Measurements from ENCODE around the gene UBE2R2. TPM values are rescaled to one million over a fixed set of nuclear protein-coding genes. Genes with fewer than 3 reads are reported as not detected.

The UBE2R2 gene
- total and polyA plus RNA-seq, 2 of the 8 experiments (the other 6 are each of a cell fraction or from before 2014, with no cell fraction given): 19.4 to 42.1 TPM

DNA sequence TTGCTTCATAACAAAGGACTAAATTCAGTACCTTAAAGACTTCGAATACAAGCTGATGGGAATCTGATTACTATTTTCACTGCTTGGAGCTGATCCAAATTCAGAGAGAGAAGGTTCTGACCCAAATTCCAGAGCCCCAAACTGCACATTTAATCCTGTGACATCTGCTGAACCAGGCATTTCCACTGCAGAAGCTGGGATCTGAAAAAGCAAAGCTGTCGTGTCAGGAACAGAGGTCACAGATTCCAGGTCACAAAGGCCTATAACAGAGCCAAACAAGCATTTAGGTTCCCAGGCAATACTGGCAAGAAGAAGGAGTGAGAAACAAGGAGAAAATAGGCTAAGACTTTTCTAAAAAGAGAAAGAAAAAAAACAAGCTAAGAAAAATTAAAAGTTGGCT lies 126.4 kb downstream of the UBE2R2 start:
- WGBS, 2 experiments (ENCODE audit: extremely low coverage in 1 of 2, insufficient coverage in 1 of 2, insufficient read length in 1 of 2, insufficient replicate concordance in 2 of 2, low coverage in 1 of 2, low lambda C conversion rate in 2 of 2, missing lambda C conversion rate in 1 of 2): 96% methylated on average over 2 of the region's 2 CpGs; no CpG with 5 or more reads in 1 of the 2 experiments
- H3K79me1 ChIP-seq (ENCODE audit: low read depth, low read length): no peaks in the 10 kb centered on the region; the same call in 1 of the 2 replicates
- H3K4me2 ChIP-seq (ENCODE audit: insufficient read depth in 1 of 2, low read depth in 2 of 2, low read length in 2 of 2): no peak overlapping the region
- H3K14ac ChIP-seq (ENCODE audit: insufficient read length): no peak overlapping the region
- no peak overlapping the region for H2BK12ac ChIP-seq (ENCODE audit: low read depth, low read length)
- H3K4me1 ChIP-seq (replicated peaks in 1 of 4; ENCODE audit: control insufficient read depth in 3 of 4, insufficient read depth in 4 of 4, low read length in 3 of 4): no peaks in the 10 kb centered on the region
- H3K23me2 ChIP-seq (ENCODE audit: low read depth, low read length): no peaks in the 10 kb centered on the region
- H3K27ac ChIP-seq (ENCODE audit: low read depth, low read length): no peak overlapping the region
- no peak overlapping the region for H4K5ac ChIP-seq (ENCODE audit: insufficient read length, low read depth, low read length)
- no peak overlapping the region for H3K56ac ChIP-seq (replicated peaks; ENCODE audit: insufficient read length, low read depth, low read length)
- ChIA-PET CTCF (ENCODE audit: partially characterized antibody) (interaction anchor here (0.6 kb wide), 1 partner anchor 60 kb away, joined by 3 read pairs; no protein-coding TSS in a partner anchor), POLR2A (ENCODE audit: partially characterized antibody) (interaction anchor here (1.4 to 1.8 kb wide), 2 partner anchors 106 to 131 kb away, joined by 3 to 8 read pairs; partner anchors contain the start of gene UBAP2)
- no peak overlapping the region for H2AFZ ChIP-seq (ENCODE audit: low read length)
- no peaks in the 10 kb centered on the region; a peak in 1 of 4 replicates for H3K79me2 ChIP-seq (ENCODE audit: control insufficient read depth in 1 of 2, insufficient read depth in 2 of 2, low read length in 2 of 2)
- FAIRE-seq (no peak), DNase-seq (ENCODE audit: low read depth in 1 of 2, low spot score in 2 of 2) (no peak)
- H2BK20ac ChIP-seq (ENCODE audit: low read length): no peak overlapping the region
- H3K18ac ChIP-seq (ENCODE audit: extremely low read depth, low read length): no peak overlapping the region
- no peak overlapping the region for H2AK5ac ChIP-seq (ENCODE audit: low read depth, low read length)
- no peak overlapping the region for H3K4me3 ChIP-seq (ENCODE audit: extremely low read depth in 1 of 4, insufficient read depth in 2 of 4, low read depth in 3 of 4, low read length in 4 of 4)
- no peak for TF ChIP-seq SUZ12 (IDR thresholded peaks at IDR 0.05; ENCODE audit: low read length)
- TF ChIP-seq, protein P1, sequence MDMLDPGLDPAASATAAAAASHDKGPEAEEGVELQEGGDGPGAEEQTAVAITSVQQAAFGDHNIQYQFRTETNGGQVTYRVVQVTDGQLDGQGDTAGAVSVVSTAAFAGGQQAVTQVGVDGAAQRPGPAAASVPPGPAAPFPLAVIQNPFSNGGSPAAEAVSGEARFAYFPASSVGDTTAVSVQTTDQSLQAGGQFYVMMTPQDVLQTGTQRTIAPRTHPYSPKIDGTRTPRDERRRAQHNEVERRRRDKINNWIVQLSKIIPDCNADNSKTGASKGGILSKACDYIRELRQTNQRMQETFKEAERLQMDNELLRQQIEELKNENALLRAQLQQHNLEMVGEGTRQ (IDR thresholded peaks at IDR 0.05; ENCODE audit: low read length): no peak
- no peak for TF ChIP-seq RXRA (IDR thresholded peaks at IDR 0.05; ENCODE audit: insufficient read depth, low read depth, low read length)
- no peak for TF ChIP-seq NANOG (IDR thresholded peaks at IDR 0.05; ENCODE audit: insufficient read depth, low read depth, low read length, poor library complexity, severe bottlenecking)
- TF ChIP-seq, protein P2, sequence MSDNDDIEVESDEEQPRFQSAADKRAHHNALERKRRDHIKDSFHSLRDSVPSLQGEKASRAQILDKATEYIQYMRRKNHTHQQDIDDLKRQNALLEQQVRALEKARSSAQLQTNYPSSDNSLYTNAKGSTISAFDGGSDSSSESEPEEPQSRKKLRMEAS (IDR thresholded peaks at IDR 0.05): no peak
- TF ChIP-seq ZNF274 (IDR thresholded peaks at IDR 0.05; ENCODE audit: borderline replicate concordance, extremely low read depth, low read length): no peak
- no peak for TF ChIP-seq CBX8 (IDR thresholded peaks at IDR 0.05; ENCODE audit: borderline replicate concordance, low read depth, low read length)
- TF ChIP-seq CHD2 (IDR thresholded peaks at IDR 0.05; ENCODE audit: low read length): no peak
- TF ChIP-seq, protein P3, sequence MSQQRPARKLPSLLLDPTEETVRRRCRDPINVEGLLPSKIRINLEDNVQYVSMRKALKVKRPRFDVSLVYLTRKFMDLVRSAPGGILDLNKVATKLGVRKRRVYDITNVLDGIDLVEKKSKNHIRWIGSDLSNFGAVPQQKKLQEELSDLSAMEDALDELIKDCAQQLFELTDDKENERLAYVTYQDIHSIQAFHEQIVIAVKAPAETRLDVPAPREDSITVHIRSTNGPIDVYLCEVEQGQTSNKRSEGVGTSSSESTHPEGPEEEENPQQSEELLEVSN (IDR thresholded peaks at IDR 0.05): no peak
- no peak for TF ChIP-seq EZH2 (IDR thresholded peaks at IDR 0.05; ENCODE audit: low read depth, low read length, severe bottlenecking)
- TF ChIP-seq JUN (IDR thresholded peaks at IDR 0.05; ENCODE audit: low read depth, low read length): no peak
- TF ChIP-seq CBX5 (IDR thresholded peaks at IDR 0.05; ENCODE audit: low read depth, low read length): no peak
- H3K23ac ChIP-seq (ENCODE audit: insufficient read length): no peak overlapping the region
- H2BK120ac ChIP-seq (replicated peaks; ENCODE audit: low read depth, low read length): no peak overlapping the region
- no peak overlapping the region for H3K9ac ChIP-seq (replicated peaks in 1 of 4; ENCODE audit: extremely low read depth in 1 of 4, low read depth in 3 of 4, low read length in 3 of 4)
- no peak overlapping the region for H4K91ac ChIP-seq (replicated peaks; ENCODE audit: insufficient read length, low read length)
- H3K27me3 ChIP-seq (replicated peaks in 1 of 4; ENCODE audit: control insufficient read depth in 3 of 4, extremely low read depth in 1 of 4, insufficient read depth in 3 of 4, low read length in 3 of 4): no peaks in the 10 kb centered on the region
- H3K36me3 ChIP-seq (ENCODE audit: control insufficient read depth in 2 of 4, insufficient read depth in 4 of 4, low read length in 3 of 4): peaks cover 22 to 71% (median 53%) of the 10 kb centered on the region in 4 experiments
- peaks cover 0 to 4% of the 10 kb centered on the region in 2 experiments for H4K20me1 ChIP-seq (replicated peaks in 1 of 2; ENCODE audit: control insufficient read depth in 1 of 2, insufficient read depth in 2 of 2, low read length in 2 of 2)
- no peak overlapping the region for H4K8ac ChIP-seq (ENCODE audit: extremely low read depth, insufficient read depth, low read length)
- H2BK5ac ChIP-seq (ENCODE audit: low read depth, low read length): no peak overlapping the region
- H2BK15ac ChIP-seq (ENCODE audit: low read length): no peak overlapping the region
- no peak overlapping the region for H3K4ac ChIP-seq (replicated peaks; ENCODE audit: insufficient read length, low read depth, low read length)
- no peaks in the 10 kb centered on the region for H3K9me3 ChIP-seq (ENCODE audit: insufficient read depth in 2 of 2, low read depth in 1 of 2, low read length in 1 of 2)
